GM12873 (cell line): Measurements from ENCODE around the gene OR51B2.

Experiments used
- TF ChIP-seq, protein P1 (sequence below): IDR thresholded peaks from 2 replicates; pipeline ENCODE4 v1.5.1; 2012; ENCODE audit warnings: low read depth, mild to moderate bottlenecking, moderate library complexity, low read length, control low read depth; ENCODE audit not compliant: insufficient read depth; ENCODE audit errors: missing control alignments

Gene OR51B2

GRCh38 chr11:5284637-5285036, 39.5 kb downstream of the OR51B2 start:
- TF ChIP-seq, protein P1, sequence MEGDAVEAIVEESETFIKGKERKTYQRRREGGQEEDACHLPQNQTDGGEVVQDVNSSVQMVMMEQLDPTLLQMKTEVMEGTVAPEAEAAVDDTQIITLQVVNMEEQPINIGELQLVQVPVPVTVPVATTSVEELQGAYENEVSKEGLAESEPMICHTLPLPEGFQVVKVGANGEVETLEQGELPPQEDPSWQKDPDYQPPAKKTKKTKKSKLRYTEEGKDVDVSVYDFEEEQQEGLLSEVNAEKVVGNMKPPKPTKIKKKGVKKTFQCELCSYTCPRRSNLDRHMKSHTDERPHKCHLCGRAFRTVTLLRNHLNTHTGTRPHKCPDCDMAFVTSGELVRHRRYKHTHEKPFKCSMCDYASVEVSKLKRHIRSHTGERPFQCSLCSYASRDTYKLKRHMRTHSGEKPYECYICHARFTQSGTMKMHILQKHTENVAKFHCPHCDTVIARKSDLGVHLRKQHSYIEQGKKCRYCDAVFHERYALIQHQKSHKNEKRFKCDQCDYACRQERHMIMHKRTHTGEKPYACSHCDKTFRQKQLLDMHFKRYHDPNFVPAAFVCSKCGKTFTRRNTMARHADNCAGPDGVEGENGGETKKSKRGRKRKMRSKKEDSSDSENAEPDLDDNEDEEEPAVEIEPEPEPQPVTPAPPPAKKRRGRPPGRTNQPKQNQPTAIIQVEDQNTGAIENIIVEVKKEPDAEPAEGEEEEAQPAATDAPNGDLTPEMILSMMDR, result no peak

- TF ChIP-seq, protein P1, result no peak
These were observed 40.2 kb downstream of the OR51B2 start for GRCh38 chr11:5283882-5284281.

DNA sequence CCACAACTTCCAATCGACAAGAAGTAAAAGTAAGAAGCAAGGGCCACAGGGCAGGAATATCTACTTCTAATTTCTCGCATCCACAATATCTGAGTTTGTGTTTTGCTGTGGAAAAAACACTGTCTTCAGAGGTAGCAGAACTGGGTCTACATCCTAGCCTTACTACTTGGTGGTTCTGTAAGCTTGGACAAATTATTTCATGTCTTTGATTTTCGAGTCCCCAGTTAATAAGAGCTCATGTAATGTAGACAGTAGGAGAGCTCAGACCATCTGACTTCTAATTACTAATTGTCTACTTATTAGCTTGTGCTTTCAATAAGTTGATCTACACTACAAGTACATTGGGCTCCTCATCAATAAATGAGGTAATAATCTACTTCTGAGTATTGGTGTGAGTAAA, 41.0 kb downstream of the OR51B2 start:
- TF ChIP-seq, protein P1, result no peak

- TF ChIP-seq, protein P1, result no peak
These were observed 41.5 kb downstream of the OR51B2 start for GRCh38 chr11:5282628-5283027.

DNA sequence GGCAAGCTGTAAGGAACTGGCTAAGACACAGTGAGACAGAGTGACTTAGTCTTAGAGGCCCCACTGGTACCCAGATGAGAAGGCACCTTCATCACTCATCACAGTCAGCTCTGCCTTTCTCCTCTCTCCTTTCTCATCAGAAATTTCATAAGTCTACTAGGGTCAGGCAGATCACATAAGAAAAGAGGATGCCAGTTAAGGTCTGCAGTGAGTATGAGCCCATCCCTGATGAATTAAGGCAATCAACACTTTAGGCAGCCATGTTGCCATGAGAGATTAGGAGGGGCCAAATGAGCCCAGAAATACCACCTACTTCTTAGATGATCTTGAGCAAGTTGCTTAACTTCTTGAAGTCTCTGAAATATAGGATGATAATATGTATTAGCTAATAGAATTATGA, 42.5 kb downstream of the OR51B2 start:
- TF ChIP-seq, protein P1, result no peak

DNA sequence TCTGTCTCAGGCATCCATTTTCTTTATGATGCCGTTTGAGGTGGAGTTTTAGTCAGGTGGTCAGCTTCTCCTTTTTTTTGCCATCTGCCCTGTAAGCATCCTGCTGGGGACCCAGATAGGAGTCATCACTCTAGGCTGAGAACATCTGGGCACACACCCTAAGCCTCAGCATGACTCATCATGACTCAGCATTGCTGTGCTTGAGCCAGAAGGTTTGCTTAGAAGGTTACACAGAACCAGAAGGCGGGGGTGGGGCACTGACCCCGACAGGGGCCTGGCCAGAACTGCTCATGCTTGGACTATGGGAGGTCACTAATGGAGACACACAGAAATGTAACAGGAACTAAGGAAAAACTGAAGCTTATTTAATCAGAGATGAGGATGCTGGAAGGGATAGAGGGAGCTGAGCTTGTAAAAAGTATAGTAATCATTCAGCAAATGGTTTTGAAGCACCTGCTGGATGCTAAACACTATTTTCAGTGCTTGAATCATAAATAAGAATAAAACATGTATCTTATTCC, 43.5 kb downstream of the OR51B2 start:
- TF ChIP-seq, protein P1, result no peak

DNA sequence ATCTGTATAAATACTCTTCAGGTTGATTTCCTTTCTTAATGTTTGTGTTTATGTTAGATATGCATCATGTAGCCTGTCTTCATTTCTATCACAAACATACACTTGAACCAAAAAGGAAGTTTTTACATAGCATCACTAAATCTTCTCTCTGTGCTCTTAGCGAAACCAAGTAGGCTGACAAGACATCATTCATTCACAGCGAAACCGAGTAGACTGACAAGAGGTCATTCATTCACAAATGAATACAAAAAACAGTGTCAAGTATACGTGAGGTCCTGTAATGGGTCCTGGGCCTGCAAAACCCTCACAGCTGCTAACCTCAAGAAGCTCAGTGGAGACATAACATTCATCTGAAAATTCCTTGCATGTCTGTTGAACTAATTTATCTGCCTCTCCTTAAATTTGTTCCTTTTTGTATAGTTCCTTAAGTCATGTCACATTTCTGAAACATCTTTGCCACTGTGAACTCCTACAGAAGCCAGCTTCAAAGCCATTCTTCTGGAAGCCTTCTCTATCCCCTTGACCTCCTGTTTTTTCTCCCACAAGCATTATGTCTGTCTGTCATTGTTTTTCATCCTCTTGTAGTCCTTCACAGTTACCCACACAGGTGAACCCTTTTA, 44.5 kb downstream of the OR51B2 start:
- TF ChIP-seq, protein P1, result no peak
